Activated CD8-positive, alpha-beta T cell treated with anti-CD3 and anti-CD28 coated beads for 36 hours (primary cell): ENCODE measurements around the gene MPO. TPM values are rescaled to one million over a fixed set of nuclear protein-coding genes. Genes with fewer than 3 reads are reported as not detected.

Experiments
- ATAC-seq: fragments of 200-7000 bp; cut with Tn5 transposase; one replicate; pipeline ENCODE4 v1.10.0; 2021; ENCODE audit warnings: mild to moderate bottlenecking, moderate library complexity
- CTCF ChIA-PET: fragments of 350-600 bp; sonication (Branson Sonifier 250); formaldehyde crosslinking; loops from one replicate; lab custom pipeline; 2021; ENCODE audit warnings: antibody characterized with exemption; lab: Charles Lee
- POLR2A ChIA-PET: fragments of 350-600 bp; sonication (Branson Sonifier 250); formaldehyde crosslinking; loops from one replicate; lab custom pipeline; 2021; ENCODE audit warnings: antibody characterized with exemption; lab: Charles Lee
- DNase-seq: peaks from one replicate; pipeline ENCODE4 v3.0.0-alpha.2; 2020
- H3K27ac Mint-ChIP-seq: one replicate; pipeline ENCODE4 v1.8.0; 2021; ENCODE audit warnings: mild to moderate bottlenecking, mixed read lengths
- H3K27me3 Mint-ChIP-seq: one replicate; pipeline ENCODE4 v1.8.0; 2021; ENCODE audit warnings: mixed read lengths
- H3K36me3 Mint-ChIP-seq: one replicate; pipeline ENCODE4 v1.8.0; 2021; ENCODE audit warnings: low read depth, mixed read lengths
- H3K4me1 Mint-ChIP-seq: one replicate; pipeline ENCODE4 v1.8.0; 2021; ENCODE audit warnings: low read depth, mixed read lengths
- H3K4me3 Mint-ChIP-seq: one replicate; pipeline ENCODE4 v1.8.0; 2021; ENCODE audit warnings: mild to moderate bottlenecking, moderate library complexity, mixed read lengths
- H3K9me3 Mint-ChIP-seq: one replicate; pipeline ENCODE4 v1.8.0; 2021; ENCODE audit warnings: mixed read lengths
- intact Hi-C: fragments of 100-400 bp; cut with micrococcal nuclease; formaldehyde crosslinking; loops from one replicate; pipeline ENCODE4 v1.10.0; 2022
- total RNA-seq, 2 experiments: library from RNA; stranded (reverse); gene quantifications; one replicate each; pipeline ENCODE4 v1.2.3, GENCODE V29; 2021
- TF ChIP-seq, protein P1 (sequence below): fragments of 200-600 bp; IDR thresholded peaks from one replicate; pipeline ENCODE4 v1.8.0; 2022; ENCODE audit warnings: antibody characterized with exemption, mild to moderate bottlenecking

The MPO gene
- not detected for total RNA-seq

- Mint-ChIP-seq H3K4me1 (peaks cover 7% of the 10 kb centered on the region), H3K9me3 (no peaks in the 10 kb centered on the region), H3K27ac (no peak within 1 kb of the TSS), H3K36me3 (no peaks in the 10 kb centered on the region), H3K4me3 (no peak within 1 kb of the TSS), H3K27me3 (peaks cover 16% of the 10 kb centered on the region)
- intact Hi-C loops = no loop called here
- ATAC-seq = no peak
- no peak for DNase-seq
- TF ChIP-seq, protein P1, sequence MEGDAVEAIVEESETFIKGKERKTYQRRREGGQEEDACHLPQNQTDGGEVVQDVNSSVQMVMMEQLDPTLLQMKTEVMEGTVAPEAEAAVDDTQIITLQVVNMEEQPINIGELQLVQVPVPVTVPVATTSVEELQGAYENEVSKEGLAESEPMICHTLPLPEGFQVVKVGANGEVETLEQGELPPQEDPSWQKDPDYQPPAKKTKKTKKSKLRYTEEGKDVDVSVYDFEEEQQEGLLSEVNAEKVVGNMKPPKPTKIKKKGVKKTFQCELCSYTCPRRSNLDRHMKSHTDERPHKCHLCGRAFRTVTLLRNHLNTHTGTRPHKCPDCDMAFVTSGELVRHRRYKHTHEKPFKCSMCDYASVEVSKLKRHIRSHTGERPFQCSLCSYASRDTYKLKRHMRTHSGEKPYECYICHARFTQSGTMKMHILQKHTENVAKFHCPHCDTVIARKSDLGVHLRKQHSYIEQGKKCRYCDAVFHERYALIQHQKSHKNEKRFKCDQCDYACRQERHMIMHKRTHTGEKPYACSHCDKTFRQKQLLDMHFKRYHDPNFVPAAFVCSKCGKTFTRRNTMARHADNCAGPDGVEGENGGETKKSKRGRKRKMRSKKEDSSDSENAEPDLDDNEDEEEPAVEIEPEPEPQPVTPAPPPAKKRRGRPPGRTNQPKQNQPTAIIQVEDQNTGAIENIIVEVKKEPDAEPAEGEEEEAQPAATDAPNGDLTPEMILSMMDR = no peak
- CTCF ChIA-PET = interaction anchor here (0.8 to 2.1 kb wide), 4 partner anchors 8 to 81 kb away, joined by 3 to 8 read pairs (median 4); no protein-coding TSS in a partner anchor
- POLR2A ChIA-PET = interaction anchor here (1.1 kb wide), 1 partner anchor 23 kb away, joined by 3 read pairs; no protein-coding TSS in a partner anchor
Observed at GRCh38 chr17:58280480-58281217, at the start of gene MPO. Gene MPO (minus strand): TSS chr17:58280935. CDS start chr17:58280758, 177 bp downstream.

DNA sequence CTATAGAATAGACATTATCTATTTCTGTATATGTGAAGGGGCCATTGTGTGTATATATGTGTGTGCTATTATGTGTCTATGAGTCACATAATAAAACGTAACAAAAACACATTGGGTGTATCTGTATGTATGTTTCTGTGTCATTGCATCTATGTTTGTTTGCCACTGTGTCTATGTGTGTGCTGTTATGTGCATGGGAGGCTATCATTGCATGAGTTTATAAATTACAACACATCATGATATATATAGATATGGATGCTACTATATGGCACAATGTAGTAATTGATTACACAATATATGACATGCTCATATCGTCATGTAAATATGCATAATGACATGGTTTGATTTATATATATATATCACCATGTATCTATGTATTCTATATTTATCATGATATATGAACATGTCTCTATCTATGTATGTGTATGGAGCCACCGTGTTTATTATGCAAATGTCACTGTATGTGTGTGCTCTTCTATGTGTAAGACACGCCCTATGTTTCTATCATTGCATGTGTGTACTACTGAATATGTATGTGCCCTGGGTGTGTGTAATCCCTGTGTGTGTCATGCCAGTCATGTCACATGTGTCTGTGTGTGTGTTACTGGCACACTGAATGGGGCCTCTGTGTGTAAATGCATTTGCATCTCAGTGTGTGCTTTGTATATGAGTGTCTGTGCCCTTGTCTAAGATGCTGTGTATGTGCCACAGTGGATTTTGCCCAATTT is 49.2 kb upstream of the MPO start:
- ChIA-PET POLR2A (interaction anchor here (1.8 to 26.8 kb wide), 5 partner anchors 5 to 301 kb away, joined by 6 to 1558 read pairs (median 496); partner anchors contain the start of genes RNF43, SUPT4H1 and TSPOAP1), CTCF (interaction anchor here (4.7 kb wide), 1 partner anchor 14 kb away, joined by 68 read pairs; no protein-coding TSS in a partner anchor)
- H3K27me3 Mint-ChIP-seq = peaks cover 7% of the 10 kb centered on the region
- no peaks in the 10 kb centered on the region for H3K9me3 Mint-ChIP-seq
- peak; percentile 24 for ATAC-seq
- H3K36me3 Mint-ChIP-seq = peaks cover 54% of the 10 kb centered on the region
- intact Hi-C loops = loop anchor here (1.0 to 10.0 kb wide), 4 partner anchors 9 to 775 kb away; partner anchors contain the start of gene TRIM37
- peak overlapping the region; percentile 96 for H3K27ac Mint-ChIP-seq
- peaks cover 39% of the 10 kb centered on the region for H3K4me1 Mint-ChIP-seq
- DNase-seq = peak; percentile 81
- TF ChIP-seq, protein P1 = no peak
- H3K4me3 Mint-ChIP-seq = peak overlapping the region; percentile 81

DNA sequence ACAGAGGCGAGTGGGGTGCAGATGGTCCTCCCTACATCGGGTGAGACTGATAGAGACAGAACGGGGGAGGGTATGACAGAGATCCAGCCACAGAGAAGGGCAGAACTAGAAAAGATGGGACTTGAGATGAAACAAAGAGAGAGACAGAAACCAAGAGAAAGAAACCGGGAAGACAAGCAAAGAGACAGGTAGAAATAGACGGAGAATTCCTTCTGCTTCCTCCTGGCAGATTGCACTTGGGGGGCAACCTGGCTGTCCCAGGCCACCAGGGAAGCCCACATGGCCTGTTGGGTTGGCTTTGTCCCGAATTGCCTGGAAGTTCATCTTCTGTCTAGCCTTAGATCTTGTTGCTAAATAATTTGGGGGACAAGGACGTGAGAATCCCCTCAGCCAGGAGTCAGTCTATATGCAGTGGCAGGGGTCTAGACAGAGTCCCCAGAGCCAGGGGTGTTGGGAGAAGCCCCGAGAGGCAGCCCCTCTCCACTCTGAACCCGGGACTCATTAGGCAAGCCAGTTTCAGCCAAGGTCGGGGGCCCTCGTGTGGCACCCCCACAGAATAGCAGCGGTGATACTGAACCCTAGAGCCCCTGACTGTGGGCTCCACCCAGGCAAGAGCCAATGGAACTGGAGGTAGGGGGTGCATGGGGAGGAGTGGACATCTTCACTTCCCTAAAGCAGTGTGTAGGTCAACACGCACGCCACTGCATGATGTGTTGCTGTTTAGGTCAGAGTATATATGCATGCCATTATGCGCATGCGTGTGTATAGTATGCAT is 48.5 kb upstream of the MPO start:
- H3K9me3 Mint-ChIP-seq = no peaks in the 10 kb centered on the region
- ATAC-seq (peak; percentile 48), DNase-seq (peak; percentile 95)
- peaks cover 7% of the 10 kb centered on the region for H3K27me3 Mint-ChIP-seq
- ChIA-PET POLR2A (interaction anchor here (0.7 to 26.8 kb wide), 8 partner anchors 10 to 956 kb away, joined by 3 to 1558 read pairs (median 6); partner anchors contain the start of genes RNF43 and SUPT4H1), CTCF (interaction anchor here (3.2 to 4.0 kb wide), 3 partner anchors 8 to 15 kb away, joined by 19 to 56 read pairs (median 38); no protein-coding TSS in a partner anchor)
- intact Hi-C loops = loop anchor here (1.0 to 2.0 kb wide), 2 partner anchors 10 to 16 kb away; no protein-coding TSS in a partner anchor
- peak overlapping the region; percentile 81 for H3K4me3 Mint-ChIP-seq
- TF ChIP-seq, protein P1 = peak; percentile 57
- H3K36me3 Mint-ChIP-seq = peaks cover 47% of the 10 kb centered on the region
- peak overlapping the region; percentile 96 for H3K27ac Mint-ChIP-seq
- peaks cover 40% of the 10 kb centered on the region for H3K4me1 Mint-ChIP-seq

GRCh38 chr17:58328195-58329034 is 47.7 kb upstream of the MPO start, which contains the start of gene TSPOAP1:
Gene TSPOAP1 (minus strand): TSS chr17:58328795. CDS start chr17:58327920, 875 bp downstream.
- Mint-ChIP-seq H3K9me3 (no peaks in the 10 kb centered on the region), H3K27me3 (peaks cover 7% of the 10 kb centered on the region), H3K36me3 (peaks cover 42% of the 10 kb centered on the region), H3K4me1 (peaks cover 40% of the 10 kb centered on the region), H3K27ac (peak within 1 kb of the TSS; percentile 96), H3K4me3 (peak within 1 kb of the TSS; percentile 81)
- CTCF ChIA-PET = interaction anchor here (0.7 to 4.0 kb wide), 11 partner anchors 9 to 159 kb away, joined by 3 to 56 read pairs (median 6); partner anchors contain the start of genes HSF5, RNF43 and SUPT4H1
- peak; percentile 5 for ATAC-seq
- DNase-seq = peak; percentile 94
- TF ChIP-seq, protein P1 = no peak
- POLR2A ChIA-PET = interaction anchor here (0.7 to 26.8 kb wide), 19 partner anchors 11 to 955 kb away, joined by 3 to 1558 read pairs (median 4); partner anchors contain the start of genes HSF5, RNF43 and SUPT4H1
- intact Hi-C loops = loop anchor here (1.0 to 2.0 kb wide), 2 partner anchors 11 to 16 kb away; no protein-coding TSS in a partner anchor
